Neural progenitor cell (in vitro differentiated cells): Measurements from ENCODE around the gene ZRANB3. TPM values are rescaled to one million over a fixed set of nuclear protein-coding genes. Genes with fewer than 3 reads are reported as not detected.

ENCODE experiments used
- DNase-seq: peaks from one replicate; pipeline ENCODE4 v3.0.0-alpha.2; 2016; ENCODE audit warnings: low spot score
- H2AFZ ChIP-seq: fragments of 200-600 bp; sonication (generic); replicated peaks from 2 replicates; pipeline ENCODE4 v1.6.1; 2016; ENCODE audit warnings: antibody characterized with exemption
- H3F3A ChIP-seq: fragments of 200-600 bp; sonication (generic); 2 replicates; pipeline ENCODE4 v1.6.1; 2016; ENCODE audit warnings: antibody characterized with exemption, low read depth
- H3K27ac ChIP-seq: fragments of 200-600 bp; sonication (generic); 2 replicates; pipeline ENCODE4 v1.5.1; 2016; ENCODE audit warnings: mild to moderate bottlenecking
- H3K27me3 ChIP-seq: fragments of 200-600 bp; sonication (generic); 2 replicates; pipeline ENCODE4 v1.6.1; 2016; ENCODE audit warnings: mild to moderate bottlenecking, moderate library complexity
- H3K36me3 ChIP-seq: fragments of 200-600 bp; sonication (generic); 2 replicates; pipeline ENCODE4 v1.5.1; 2016
- H3K4me1 ChIP-seq: fragments of 200-600 bp; sonication (generic); 2 replicates; pipeline ENCODE4 v1.6.1; 2016; ENCODE audit warnings: mixed run types
- H3K4me2 ChIP-seq: fragments of 200-600 bp; sonication (generic); 2 replicates; pipeline ENCODE4 v1.6.1; 2016
- H3K4me3 ChIP-seq: fragments of 200-600 bp; sonication (generic); 2 replicates; pipeline ENCODE4 v1.5.1; 2016
- H3K79me2 ChIP-seq: fragments of 200-600 bp; sonication (generic); 2 replicates; pipeline ENCODE4 v1.6.1; 2016; ENCODE audit warnings: low read depth
- H3K9ac ChIP-seq: fragments of 200-600 bp; sonication (generic); 2 replicates; pipeline ENCODE4 v1.6.1; 2016
- H3K9me3 ChIP-seq: fragments of 200-600 bp; sonication (generic); 2 replicates; pipeline ENCODE4 v1.5.1; 2016; ENCODE audit warnings: low read depth
- H4K20me1 ChIP-seq: fragments of 200-600 bp; sonication (generic); 2 replicates; pipeline ENCODE4 v1.6.1; 2016; ENCODE audit warnings: low read depth
- H3K27ac Mint-ChIP-seq: 3 replicates; pipeline ENCODE4 v1.8.0; 2021; ENCODE audit warnings: mixed read lengths
- H3K27me3 Mint-ChIP-seq: 2 replicates; pipeline ENCODE4 v1.8.0; 2022; ENCODE audit warnings: low read depth, mild to moderate bottlenecking, inconsistent platforms, moderate library complexity, mixed read lengths; ENCODE audit not compliant: insufficient read depth
- H3K36me3 Mint-ChIP-seq: 3 replicates; pipeline ENCODE4 v1.8.0; 2021; ENCODE audit warnings: mixed read lengths
- H3K4me1 Mint-ChIP-seq: 3 replicates; pipeline ENCODE4 v1.8.0; 2021; ENCODE audit warnings: mixed read lengths
- H3K4me3 Mint-ChIP-seq: 3 replicates; pipeline ENCODE4 v1.8.0; 2021; ENCODE audit warnings: mild to moderate bottlenecking, moderate library complexity, mixed read lengths
- H3K9me3 Mint-ChIP-seq: 3 replicates; pipeline ENCODE4 v1.8.0; 2020; ENCODE audit warnings: mixed read lengths
- EZH2 ChIP-seq: fragments of 200-600 bp; sonication (generic); IDR thresholded peaks from 2 replicates; pipeline ENCODE4 v1.6.1; 2017; ENCODE audit warnings: antibody characterized with exemption, mild to moderate bottlenecking, moderate library complexity
- EZH2phosphoT487 ChIP-seq: fragments of 200-600 bp; sonication (generic); IDR thresholded peaks from 2 replicates; pipeline ENCODE4 v1.6.1; 2017; ENCODE audit warnings: antibody characterized with exemption
- total RNA-seq: library from RNA; depleted of rRNA; stranded (reverse); fragments of >200 nt; gene quantifications from 2 replicates; pipeline ENCODE4 v1.2.3, GENCODE V29; 2015; ENCODE audit warnings: low replicate concordance
- TF ChIP-seq, protein P1 (sequence below): fragments of 200-600 bp; sonication (generic); IDR thresholded peaks from 2 replicates; pipeline ENCODE4 v1.5.1; 2017; ENCODE audit warnings: antibody characterized with exemption, mild to moderate bottlenecking

The ZRANB3 gene
- total RNA-seq, 1 donor from 2014 or later, result 35.9 TPM

DNA sequence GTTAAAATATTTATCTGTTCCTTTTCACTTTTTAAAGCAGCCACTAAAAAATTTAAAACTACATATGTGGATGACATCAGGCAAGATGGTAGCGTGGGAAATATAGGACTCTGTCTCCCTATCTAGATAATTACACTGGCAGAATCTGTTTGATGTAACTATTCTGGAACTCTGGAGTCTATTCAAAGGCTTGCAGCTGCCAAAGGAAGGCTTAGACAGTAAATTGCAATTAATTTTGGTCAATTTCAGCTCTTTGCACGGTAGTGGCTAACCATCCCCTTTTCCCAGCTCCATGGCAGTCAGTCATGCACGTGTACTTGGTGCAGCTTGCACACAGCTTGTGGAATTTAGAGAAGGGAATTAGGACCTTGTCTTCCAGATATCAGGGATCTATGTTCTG lies 343.7 kb downstream of the ZRANB3 start:
- no peak overlapping the region for H3K4me2 ChIP-seq
- H3F3A ChIP-seq, result peaks cover 5% of the 10 kb centered on the region
- DNase-seq, result no peak
- no peak overlapping the region for H3K4me3 Mint-ChIP-seq
- TF ChIP-seq EZH2 (no peak), EZH2phosphoT487 (no peak)
- TF ChIP-seq, protein P1, sequence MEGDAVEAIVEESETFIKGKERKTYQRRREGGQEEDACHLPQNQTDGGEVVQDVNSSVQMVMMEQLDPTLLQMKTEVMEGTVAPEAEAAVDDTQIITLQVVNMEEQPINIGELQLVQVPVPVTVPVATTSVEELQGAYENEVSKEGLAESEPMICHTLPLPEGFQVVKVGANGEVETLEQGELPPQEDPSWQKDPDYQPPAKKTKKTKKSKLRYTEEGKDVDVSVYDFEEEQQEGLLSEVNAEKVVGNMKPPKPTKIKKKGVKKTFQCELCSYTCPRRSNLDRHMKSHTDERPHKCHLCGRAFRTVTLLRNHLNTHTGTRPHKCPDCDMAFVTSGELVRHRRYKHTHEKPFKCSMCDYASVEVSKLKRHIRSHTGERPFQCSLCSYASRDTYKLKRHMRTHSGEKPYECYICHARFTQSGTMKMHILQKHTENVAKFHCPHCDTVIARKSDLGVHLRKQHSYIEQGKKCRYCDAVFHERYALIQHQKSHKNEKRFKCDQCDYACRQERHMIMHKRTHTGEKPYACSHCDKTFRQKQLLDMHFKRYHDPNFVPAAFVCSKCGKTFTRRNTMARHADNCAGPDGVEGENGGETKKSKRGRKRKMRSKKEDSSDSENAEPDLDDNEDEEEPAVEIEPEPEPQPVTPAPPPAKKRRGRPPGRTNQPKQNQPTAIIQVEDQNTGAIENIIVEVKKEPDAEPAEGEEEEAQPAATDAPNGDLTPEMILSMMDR, result no peak
- H3K27ac Mint-ChIP-seq, result no peak overlapping the region
- no peaks in the 10 kb centered on the region for H4K20me1 ChIP-seq
- no peaks in the 10 kb centered on the region for H3K27me3 ChIP-seq
- H3K4me1 Mint-ChIP-seq, result peaks cover 4% of the 10 kb centered on the region
- H3K36me3 ChIP-seq, result no peaks in the 10 kb centered on the region
- no peak overlapping the region for H2AFZ ChIP-seq
- no peak overlapping the region for H3K4me3 ChIP-seq
- peaks cover 3% of the 10 kb centered on the region for H3K27me3 Mint-ChIP-seq
- H3K79me2 ChIP-seq, result no peaks in the 10 kb centered on the region
- no peak overlapping the region for H3K27ac ChIP-seq
- H3K9ac ChIP-seq, result no peak overlapping the region
- H3K4me1 ChIP-seq, result peaks cover 6% of the 10 kb centered on the region
- H3K36me3 Mint-ChIP-seq, result peaks cover 13% of the 10 kb centered on the region
- peaks cover 3% of the 10 kb centered on the region for H3K9me3 ChIP-seq
- peaks cover 28% of the 10 kb centered on the region for H3K9me3 Mint-ChIP-seq

DNA sequence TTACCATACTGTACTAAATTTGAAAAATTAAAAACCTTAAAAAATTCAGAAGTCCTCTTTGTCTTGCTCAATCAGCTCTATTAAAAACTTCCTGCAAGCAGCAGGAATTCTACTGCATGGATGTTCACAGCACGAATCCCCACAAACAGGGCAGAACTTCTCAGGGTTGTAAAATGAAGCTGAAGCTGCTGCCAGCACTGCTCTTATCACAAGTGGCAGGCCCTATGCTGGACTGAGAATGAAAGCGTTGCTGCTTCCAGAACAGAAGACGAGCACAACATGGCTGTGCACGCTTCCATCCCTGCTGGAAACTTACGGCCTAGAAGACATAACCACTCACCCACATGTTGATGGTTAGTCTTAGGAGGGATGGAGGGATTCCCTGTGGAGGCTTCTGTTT lies 345.0 kb downstream of the ZRANB3 start:
- H3K9ac ChIP-seq, result no peak overlapping the region
- H3K36me3 ChIP-seq, result no peaks in the 10 kb centered on the region
- H3K9me3 Mint-ChIP-seq, result peaks cover 20% of the 10 kb centered on the region
- no peak overlapping the region for H3K27ac Mint-ChIP-seq
- TF ChIP-seq EZH2 (no peak), EZH2phosphoT487 (no peak)
- TF ChIP-seq, protein P1, result no peak
- no peak overlapping the region for H2AFZ ChIP-seq
- H3K27me3 Mint-ChIP-seq, result peaks cover 3% of the 10 kb centered on the region
- H3K9me3 ChIP-seq, result no peaks in the 10 kb centered on the region
- H3K4me2 ChIP-seq, result no peak overlapping the region
- no peaks in the 10 kb centered on the region for H3K79me2 ChIP-seq
- H3K27me3 ChIP-seq, result no peaks in the 10 kb centered on the region
- no peak overlapping the region for H3K4me3 ChIP-seq
- H3K36me3 Mint-ChIP-seq, result peaks cover 10% of the 10 kb centered on the region
- H3K4me3 Mint-ChIP-seq, result no peak overlapping the region
- no peak overlapping the region for H3K27ac ChIP-seq
- peaks cover 13% of the 10 kb centered on the region for H3F3A ChIP-seq
- DNase-seq, result no peak
- H4K20me1 ChIP-seq, result no peaks in the 10 kb centered on the region
- peaks cover 14% of the 10 kb centered on the region for H3K4me1 ChIP-seq
- peaks cover 17% of the 10 kb centered on the region for H3K4me1 Mint-ChIP-seq

DNA sequence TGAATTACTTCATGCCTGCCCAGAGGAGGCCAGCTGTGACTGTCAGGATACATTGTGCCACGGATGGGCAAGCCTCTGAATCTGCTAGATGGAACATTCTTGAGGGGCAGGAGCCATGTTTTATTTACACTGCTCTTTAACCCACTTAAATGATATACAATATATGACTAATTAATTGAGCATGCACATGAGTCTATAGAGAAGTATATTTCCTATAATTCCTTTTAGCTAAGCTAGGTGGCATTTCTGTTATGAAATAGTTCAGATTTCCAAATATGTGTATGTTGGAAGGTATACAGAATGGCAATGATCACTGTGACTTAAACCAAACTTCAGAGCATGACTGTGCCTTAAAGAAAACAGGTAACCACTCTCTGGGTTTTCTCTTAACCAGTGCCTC lies 347.2 kb downstream of the ZRANB3 start:
- peaks cover 17% of the 10 kb centered on the region for H3K4me1 Mint-ChIP-seq
- no peak overlapping the region for H3K9ac ChIP-seq
- peaks cover 13% of the 10 kb centered on the region for H3F3A ChIP-seq
- no peak overlapping the region for H2AFZ ChIP-seq
- H3K27ac ChIP-seq, result no peak overlapping the region
- H3K36me3 Mint-ChIP-seq, result peaks cover 7% of the 10 kb centered on the region
- H3K79me2 ChIP-seq, result no peaks in the 10 kb centered on the region
- H4K20me1 ChIP-seq, result no peaks in the 10 kb centered on the region
- no peak overlapping the region for H3K4me3 Mint-ChIP-seq
- no peak overlapping the region for H3K4me2 ChIP-seq
- no peak overlapping the region for H3K4me3 ChIP-seq
- no peaks in the 10 kb centered on the region for H3K36me3 ChIP-seq
- H3K9me3 ChIP-seq, result no peaks in the 10 kb centered on the region
- H3K9me3 Mint-ChIP-seq, result peaks cover 4% of the 10 kb centered on the region
- peaks cover 14% of the 10 kb centered on the region for H3K4me1 ChIP-seq
- DNase-seq, result no peak
- H3K27me3 ChIP-seq, result no peaks in the 10 kb centered on the region
- TF ChIP-seq EZH2, result no peak
- no peak for TF ChIP-seq EZH2phosphoT487
- TF ChIP-seq, protein P1, result no peak
- H3K27ac Mint-ChIP-seq, result peak overlapping the region; percentile 17
- H3K27me3 Mint-ChIP-seq, result peaks cover 3% of the 10 kb centered on the region
